ENCODE measurements around the gene TGFBR1. TPM values are rescaled to one million over a fixed set of nuclear protein-coding genes. Genes with fewer than 3 reads are reported as not detected.

Gene TGFBR1
- total and polyA plus RNA-seq, 10 donors = 8.9 to 60.8 (median 45.4) TPM

DNA sequence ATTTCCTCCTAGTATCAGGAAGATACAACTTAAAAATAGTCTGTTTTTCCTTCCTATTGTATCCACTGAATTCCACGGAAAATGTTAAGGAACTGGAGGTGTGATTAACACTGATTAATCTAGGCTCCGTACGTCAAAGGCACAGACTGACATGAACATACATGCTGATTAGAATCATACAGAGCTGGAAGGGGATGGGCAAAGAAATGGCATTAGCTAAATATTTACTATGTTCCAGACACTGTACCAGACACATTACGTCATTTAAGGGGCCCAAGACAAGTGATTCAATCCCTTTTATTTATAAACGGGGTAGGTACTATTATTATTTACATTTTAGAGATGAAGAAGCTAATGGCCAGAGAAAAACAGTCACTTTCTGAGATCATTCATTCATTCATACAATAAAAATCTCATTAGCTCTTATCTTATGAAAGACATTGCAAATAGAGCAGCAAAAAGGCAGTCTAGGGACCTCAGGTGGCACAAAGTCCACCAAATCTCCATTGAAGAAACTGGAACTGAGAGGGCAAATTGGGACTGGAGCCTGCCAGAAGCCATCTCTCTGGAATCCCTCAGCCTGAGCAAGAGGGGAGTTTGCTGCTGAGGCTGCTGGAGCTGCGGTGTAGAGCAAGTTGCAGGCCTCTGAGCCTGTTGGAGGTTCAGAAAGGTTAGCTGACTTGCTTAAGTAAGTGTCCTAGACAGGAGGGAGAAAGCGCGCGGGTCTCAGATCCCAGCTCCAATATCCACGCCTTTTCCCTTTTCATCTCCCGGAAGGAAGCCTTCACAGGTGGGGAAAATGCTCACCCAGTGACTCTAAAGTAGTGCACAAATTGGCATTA is 1.6 kb upstream of the TGFBR1 start:
- intact Hi-C loops (cut with DNase I; ENCODE audit: low total_unique reads) = no loop called here
- Histone ChIP-seq H3K27me3 (replicated peaks in 1 of 7) (no peaks in the 10 kb centered on the region), H3K36me3 (no peaks in the 10 kb centered on the region), H3K27ac (peak overlapping the region in 6 of 8 donors; percentile 85 to 98 (median 94)), H3K9me3 (peaks cover 0 to 6% (median 0%) of the 10 kb centered on the region in 8 donors), H3K4me3 (peak overlapping the region in 1 of 8 donors; percentile 76), H3K4me1 (peaks cover 22 to 41% (median 36%) of the 10 kb centered on the region in 6 donors)
- WGBS, 5 donors = 85 to 88% (median 86%) methylated on average over 10 to 11 of the region's 11 CpGs
- no peak for DNase-seq
- no peak for TF ChIP-seq POLR2A (IDR thresholded peaks at IDR 0.05)
- TF ChIP-seq, protein P1, sequence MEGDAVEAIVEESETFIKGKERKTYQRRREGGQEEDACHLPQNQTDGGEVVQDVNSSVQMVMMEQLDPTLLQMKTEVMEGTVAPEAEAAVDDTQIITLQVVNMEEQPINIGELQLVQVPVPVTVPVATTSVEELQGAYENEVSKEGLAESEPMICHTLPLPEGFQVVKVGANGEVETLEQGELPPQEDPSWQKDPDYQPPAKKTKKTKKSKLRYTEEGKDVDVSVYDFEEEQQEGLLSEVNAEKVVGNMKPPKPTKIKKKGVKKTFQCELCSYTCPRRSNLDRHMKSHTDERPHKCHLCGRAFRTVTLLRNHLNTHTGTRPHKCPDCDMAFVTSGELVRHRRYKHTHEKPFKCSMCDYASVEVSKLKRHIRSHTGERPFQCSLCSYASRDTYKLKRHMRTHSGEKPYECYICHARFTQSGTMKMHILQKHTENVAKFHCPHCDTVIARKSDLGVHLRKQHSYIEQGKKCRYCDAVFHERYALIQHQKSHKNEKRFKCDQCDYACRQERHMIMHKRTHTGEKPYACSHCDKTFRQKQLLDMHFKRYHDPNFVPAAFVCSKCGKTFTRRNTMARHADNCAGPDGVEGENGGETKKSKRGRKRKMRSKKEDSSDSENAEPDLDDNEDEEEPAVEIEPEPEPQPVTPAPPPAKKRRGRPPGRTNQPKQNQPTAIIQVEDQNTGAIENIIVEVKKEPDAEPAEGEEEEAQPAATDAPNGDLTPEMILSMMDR (IDR thresholded peaks at IDR 0.05 in 8 of 11, conservative IDR thresholded peaks at IDR 0.05 in 3 of 11) = no peak
- no peak for TF ChIP-seq POLR2AphosphoS5 (IDR thresholded peaks at IDR 0.05)

DNA sequence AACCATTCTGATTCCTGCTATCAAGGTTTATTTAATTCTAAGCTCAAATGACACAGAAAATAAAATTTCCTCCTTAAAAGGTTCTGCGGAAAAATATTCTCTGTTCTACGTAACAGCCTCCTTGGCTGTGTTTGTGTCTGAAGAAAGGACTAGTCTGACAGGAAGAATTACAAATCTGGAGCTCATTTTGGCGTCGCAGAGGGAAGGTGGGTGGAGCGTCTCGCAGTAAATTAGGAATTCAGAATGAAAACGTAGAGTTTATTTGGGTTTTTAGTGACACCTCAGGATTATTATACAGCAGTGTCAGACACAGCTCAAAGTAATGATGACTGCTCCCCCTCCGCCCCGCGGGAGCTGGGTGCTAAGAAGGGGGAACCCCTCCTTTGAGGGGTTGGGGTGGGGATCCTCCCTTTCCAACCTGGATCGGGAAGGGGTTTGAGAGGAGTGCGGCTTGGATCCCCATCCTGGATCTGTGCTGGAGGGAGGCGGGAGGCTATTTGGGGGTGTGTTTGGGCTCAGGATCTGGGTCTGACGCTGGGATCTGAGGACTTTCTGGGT is 933 bp upstream of the TGFBR1 start:
- 13 to 16% (median 14%) methylated on average over 14 of the region's 14 CpGs for WGBS, 5 donors
- DNase-seq = peak; percentile 83

DNA sequence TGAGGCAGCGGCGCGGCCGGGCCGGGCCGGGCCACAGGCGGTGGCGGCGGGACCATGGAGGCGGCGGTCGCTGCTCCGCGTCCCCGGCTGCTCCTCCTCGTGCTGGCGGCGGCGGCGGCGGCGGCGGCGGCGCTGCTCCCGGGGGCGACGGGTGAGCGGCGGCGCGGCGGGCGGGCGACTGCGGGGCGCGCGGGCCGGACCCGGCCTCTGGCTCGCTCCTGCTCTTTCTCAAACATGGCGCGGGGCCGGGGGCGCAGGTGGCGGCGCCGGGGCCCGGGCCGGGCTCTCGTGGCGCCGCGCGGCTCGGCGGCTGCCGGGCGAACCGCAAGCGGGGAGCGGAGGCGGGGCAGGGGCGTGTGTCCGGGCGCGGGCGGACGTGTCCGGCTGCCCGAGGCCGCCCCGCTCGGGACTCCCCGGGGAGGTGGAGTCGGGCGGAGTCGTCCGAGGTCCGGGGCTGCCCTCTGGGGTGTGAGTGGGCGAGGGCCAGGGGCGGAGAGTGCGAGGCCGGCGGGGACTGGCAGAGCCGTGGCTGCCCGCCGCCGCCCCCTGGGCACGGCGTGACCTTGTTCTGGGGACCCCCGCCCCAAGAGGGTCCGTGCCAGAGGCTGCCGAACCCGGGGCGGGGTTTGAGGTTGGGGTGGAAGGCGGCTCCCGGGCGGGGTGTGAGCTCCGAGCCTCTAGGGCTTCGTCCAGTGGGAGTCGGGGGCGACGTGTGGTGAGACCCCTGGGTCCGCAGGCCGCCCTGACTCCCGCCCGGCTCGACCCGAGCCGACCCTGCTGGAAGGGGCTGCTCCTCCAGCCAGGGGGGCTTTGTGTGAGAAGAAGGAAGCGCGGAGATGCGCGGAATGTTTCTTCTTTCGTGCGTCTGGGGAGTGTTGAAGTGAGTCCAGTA is 485 bp downstream of the TGFBR1 start:
- Histone ChIP-seq H3K27ac (peak overlapping the region; percentile 85 to 98 (median 93)), H3K4me3 (peak overlapping the region; percentile 66 to 76 (median 71)), H3K9me3 (peaks cover 0 to 3% (median 0%) of the 10 kb centered on the region in 8 donors), H3K36me3 (no peaks in the 10 kb centered on the region), H3K4me1 (peaks cover 35 to 62% (median 58%) of the 10 kb centered on the region in 6 donors), H3K27me3 (replicated peaks in 1 of 7) (no peaks in the 10 kb centered on the region)
- peak in 2 of 3 donors; percentile 41 to 71 for TF ChIP-seq POLR2AphosphoS5 (IDR thresholded peaks at IDR 0.05)
- TF ChIP-seq, protein P1 (IDR thresholded peaks at IDR 0.05 in 8 of 11, conservative IDR thresholded peaks at IDR 0.05 in 3 of 11) = no peak
- intact Hi-C loops (cut with DNase I; ENCODE audit: low total_unique reads) = no loop called here
- DNase-seq = peak; percentile 95
- 0 to 1% (median 0%) methylated on average over 35 to 118 of the region's 118 CpGs for WGBS, 5 donors

More for the DNA sequence above, 933 bp upstream of the TGFBR1 start:
- Histone ChIP-seq H3K4me1 (peaks cover 23 to 48% (median 43%) of the 10 kb centered on the region in 6 donors), H3K27me3 (replicated peaks in 1 of 7) (no peaks in the 10 kb centered on the region), H3K27ac (peak overlapping the region; percentile 32 to 98 (median 93)), H3K36me3 (no peaks in the 10 kb centered on the region), H3K9me3 (peaks cover 0 to 6% (median 0%) of the 10 kb centered on the region in 8 donors), H3K4me3 (peak overlapping the region; percentile 29 to 76 (median 70))
- no peak for TF ChIP-seq POLR2A (IDR thresholded peaks at IDR 0.05)
- TF ChIP-seq, protein P1 (IDR thresholded peaks at IDR 0.05 in 8 of 11, conservative IDR thresholded peaks at IDR 0.05 in 3 of 11) = no peak
- no peak for TF ChIP-seq POLR2AphosphoS5 (IDR thresholded peaks at IDR 0.05)
- intact Hi-C loops (cut with DNase I; ENCODE audit: low total_unique reads) = no loop called here
